Activated CD8-positive, alpha-beta T cell treated with anti-CD3 and anti-CD28 coated beads, Interleukin-2, amount 10 ng/mL, durations not matched to agents 7 days and 5 days (primary cell): ENCODE measurements around the gene TRPC4AP. TPM values are rescaled to one million over a fixed set of nuclear protein-coding genes. Genes with fewer than 3 reads are reported as not detected.

Experiments used
- ATAC-seq: fragments of 150-1000 bp; cut with Tn5 transposase; one replicate; pipeline ENCODE4 v1.10.0; 2021; ENCODE audit warnings: moderate library complexity
- CTCF ChIA-PET: fragments of 350-600 bp; sonication (Branson Sonifier 250); formaldehyde crosslinking; loops from one replicate; lab custom pipeline; 2021; ENCODE audit warnings: antibody characterized with exemption; lab: Charles Lee
- POLR2A ChIA-PET: fragments of 350-600 bp; sonication (Branson Sonifier 250); formaldehyde crosslinking; loops from one replicate; lab custom pipeline; 2021; ENCODE audit warnings: antibody characterized with exemption; lab: Charles Lee
- DNase-seq: peaks from one replicate; pipeline ENCODE4 v3.0.0-alpha.2; 2020
- H3K27ac Mint-ChIP-seq: one replicate; pipeline ENCODE4 v1.8.0; 2021; ENCODE audit warnings: mild to moderate bottlenecking, mixed read lengths
- H3K27me3 Mint-ChIP-seq: one replicate; pipeline ENCODE4 v1.8.0; 2021; ENCODE audit warnings: low read depth, mixed read lengths
- H3K36me3 Mint-ChIP-seq: one replicate; pipeline ENCODE4 v1.8.0; 2021; ENCODE audit warnings: low read depth, mixed read lengths
- H3K4me1 Mint-ChIP-seq: one replicate; pipeline ENCODE4 v1.8.0; 2021; ENCODE audit warnings: low read depth, mixed read lengths
- H3K4me3 Mint-ChIP-seq: one replicate; pipeline ENCODE4 v1.8.0; 2021; ENCODE audit warnings: mild to moderate bottlenecking, mixed read lengths
- H3K9me3 Mint-ChIP-seq: one replicate; pipeline ENCODE4 v1.8.0; 2022; ENCODE audit warnings: mixed read lengths; ENCODE audit not compliant: insufficient read depth
- microRNA-seq: library from miRNA; unstranded; fragments of <30 nt; microRNA quantifications from one replicate; pipeline ENCODE4 v1.2.0, GENCODE V29; 2022
- total RNA-seq, 2 experiments: library from RNA; stranded (reverse); gene quantifications; one replicate each; pipeline ENCODE4 v1.2.3, GENCODE V29; 2021

TRPC4AP gene
- total RNA-seq, 2 experiments from 2014 or later: 43.2 to 44.6 TPM

DNA sequence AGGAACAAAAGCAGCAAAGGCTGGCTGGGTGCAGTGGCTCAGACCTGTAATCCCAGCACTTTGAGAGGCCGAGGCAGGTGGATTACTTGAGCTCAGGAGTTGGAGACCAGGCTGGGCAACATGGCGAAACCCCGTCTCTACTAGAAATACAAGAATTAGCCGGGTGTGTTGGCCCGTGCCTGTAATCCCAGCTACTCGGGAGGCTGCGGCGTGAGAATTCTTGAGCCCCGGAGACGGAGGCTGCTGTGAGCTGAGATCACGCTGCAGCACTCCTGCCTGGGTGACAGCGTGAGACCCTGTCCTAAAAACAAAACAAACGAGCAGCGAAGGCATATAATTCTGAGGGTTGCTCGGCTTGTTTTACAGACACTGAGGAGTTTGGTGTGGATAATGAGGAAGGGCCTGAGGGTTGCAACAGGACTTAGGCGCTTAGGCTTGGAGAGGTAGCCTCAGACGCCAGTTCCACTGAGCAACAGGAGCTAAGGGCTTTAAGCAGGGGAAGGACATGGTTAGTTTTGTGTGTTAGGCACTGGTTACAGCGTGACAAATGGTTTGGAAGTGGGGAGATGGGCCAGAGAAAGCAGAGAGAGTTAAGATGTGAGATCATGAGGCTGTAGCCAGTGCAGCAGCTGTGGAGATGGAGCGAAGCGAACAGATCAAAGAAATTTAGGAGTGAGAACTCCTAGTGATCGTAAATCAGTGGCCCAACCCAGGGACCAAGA lies 135.7 kb downstream of the TRPC4AP start:
- POLR2A ChIA-PET: interaction anchor here (1.0 kb wide), 1 partner anchor 10 kb away, joined by 3 read pairs; no protein-coding TSS in a partner anchor
- H3K27ac Mint-ChIP-seq: peak overlapping the region; percentile 93

DNA sequence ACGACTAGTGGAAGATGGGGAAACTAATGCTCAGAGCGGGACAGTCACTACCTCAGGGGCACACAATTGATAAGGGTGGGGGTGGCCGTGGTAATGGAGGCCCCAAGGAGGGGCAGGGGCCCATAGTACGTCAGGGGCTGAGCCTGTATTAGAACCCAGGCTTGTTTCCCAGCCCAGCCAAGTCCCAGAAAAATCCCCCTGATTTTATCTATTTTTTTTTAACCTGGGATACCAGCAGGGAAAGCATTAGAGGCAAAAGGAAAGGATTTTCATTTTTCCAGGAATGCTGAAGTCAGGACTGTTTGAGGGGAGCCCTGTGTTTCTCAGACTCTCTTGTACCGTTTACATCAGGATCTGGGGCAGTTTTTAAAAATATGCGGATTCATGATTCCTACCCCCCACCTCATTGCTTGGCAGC lies 136.6 kb downstream of the TRPC4AP start:
- DNase-seq (no peak), ATAC-seq (no peak)
- ChIA-PET CTCF (interaction anchor here (0.6 to 5.9 kb wide), 10 partner anchors 10 to 472 kb away, joined by 3 to 129 read pairs (median 3); partner anchors contain the start of genes ACSS2 and GGT7), POLR2A (interaction anchor here (0.6 to 1.5 kb wide), 3 partner anchors 80 to 83 kb away, joined by 5 to 7 read pairs (median 6); partner anchors contain the start of genes ACSS2 and GGT7)
- H3K36me3 Mint-ChIP-seq: peaks cover 8% of the 10 kb centered on the region
- peaks cover 29% of the 10 kb centered on the region for H3K4me1 Mint-ChIP-seq
- no peaks in the 10 kb centered on the region for H3K27me3 Mint-ChIP-seq
- peak overlapping the region; percentile 98 for H3K4me3 Mint-ChIP-seq
- peak overlapping the region; percentile 93 for H3K27ac Mint-ChIP-seq
- no peaks in the 10 kb centered on the region for H3K9me3 Mint-ChIP-seq

More for the DNA sequence above, 135.7 kb downstream of the TRPC4AP start:
- H3K27me3 Mint-ChIP-seq: no peaks in the 10 kb centered on the region
- H3K4me3 Mint-ChIP-seq: no peak overlapping the region
- H3K4me1 Mint-ChIP-seq: peaks cover 29% of the 10 kb centered on the region
- CTCF ChIA-PET: interaction anchor here (0.7 to 5.9 kb wide), 6 partner anchors 52 to 139 kb away, joined by 3 to 129 read pairs (median 4); partner anchors contain the start of genes ACSS2 and GGT7
- no peaks in the 10 kb centered on the region for H3K9me3 Mint-ChIP-seq
- H3K36me3 Mint-ChIP-seq: peaks cover 4% of the 10 kb centered on the region
- DNase-seq (no peak), ATAC-seq (no peak)

DNA sequence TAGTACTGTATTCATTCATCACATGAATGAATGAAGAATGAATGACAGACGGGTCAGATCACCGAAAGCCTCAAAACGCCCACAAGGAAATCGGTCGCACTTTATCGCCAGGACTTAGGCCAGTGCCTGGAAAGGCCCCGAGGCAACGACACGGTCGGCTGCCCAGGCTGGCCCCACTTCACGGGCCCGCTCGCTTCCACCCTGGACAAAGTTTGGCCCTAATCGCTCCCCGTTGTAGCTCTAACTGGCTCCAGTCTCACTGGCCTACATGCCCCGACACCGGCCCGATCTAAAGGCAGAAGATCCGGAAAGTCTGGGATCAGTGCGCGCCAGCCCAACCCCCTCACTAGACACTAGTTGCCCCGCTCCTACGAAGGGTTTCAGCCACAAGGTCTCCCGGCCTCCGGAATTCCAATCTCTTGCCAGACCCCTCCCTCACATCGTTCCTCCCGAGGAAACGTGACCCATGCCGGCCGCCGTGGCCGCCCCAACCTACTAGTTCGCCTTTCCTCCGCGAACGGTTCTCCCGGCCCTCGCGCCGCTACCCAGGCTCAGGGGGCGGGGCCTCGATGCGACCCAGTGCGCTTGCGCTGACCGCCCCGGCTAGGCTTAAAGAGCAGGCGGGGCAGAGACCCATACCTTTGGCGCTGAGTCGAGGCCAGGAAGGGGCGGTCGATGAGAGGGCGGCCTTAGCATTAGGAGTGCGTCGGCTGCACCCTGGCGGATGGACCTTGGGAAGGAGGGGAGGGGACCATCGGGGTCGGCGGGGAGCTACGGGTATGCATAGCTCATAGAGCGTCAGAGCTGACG lies 137.2 kb downstream of the TRPC4AP start, which contains the start of the genes GSS and MYH7B:
Gene GSS (minus strand): TSS at position 576 of the 810 bp plus-strand sequence. CDS start 3,954 bp downstream, outside the sequence.
Gene MYH7B (plus strand): TSS at position 638 of the 810 bp plus-strand sequence. CDS start 22,138 bp downstream, outside the sequence.
- Mint-ChIP-seq H3K4me3 (peak within 1 kb of the TSS; percentile 98), H3K36me3 (peaks cover 8% of the 10 kb centered on the region), H3K9me3 (no peaks in the 10 kb centered on the region), H3K27me3 (no peaks in the 10 kb centered on the region), H3K27ac (peak within 1 kb of the TSS; percentile 93), H3K4me1 (peaks cover 27% of the 10 kb centered on the region)
- peak; percentile 97 for DNase-seq
- ChIA-PET POLR2A (interaction anchor here (0.6 to 1.5 kb wide), 4 partner anchors 12 to 83 kb away, joined by 3 to 7 read pairs (median 6); partner anchors contain the start of genes ACSS2 and GGT7), CTCF (interaction anchor here (0.6 to 5.9 kb wide), 10 partner anchors 9 to 473 kb away, joined by 3 to 129 read pairs (median 3); partner anchors contain the start of genes ACSS2 and GGT7)
- peak; percentile 98 for ATAC-seq

GRCh38 chr20:34954904-34955230 lies 137.7 kb downstream of the TRPC4AP start:
- ChIA-PET POLR2A (interaction anchor here (1.0 to 1.5 kb wide), 3 partner anchors 12 to 81 kb away, joined by 3 to 7 read pairs (median 6); partner anchors contain the start of gene ACSS2), CTCF (interaction anchor here (1.0 to 5.9 kb wide), 3 partner anchors 11 to 80 kb away, joined by 3 to 129 read pairs (median 4); partner anchors contain the start of genes ACSS2 and GGT7)
- Mint-ChIP-seq H3K27ac (peak overlapping the region; percentile 93), H3K4me3 (peak overlapping the region; percentile 98), H3K27me3 (no peaks in the 10 kb centered on the region), H3K36me3 (peaks cover 12% of the 10 kb centered on the region), H3K9me3 (no peaks in the 10 kb centered on the region), H3K4me1 (peaks cover 27% of the 10 kb centered on the region)
- ATAC-seq (no peak), DNase-seq (no peak)

DNA sequence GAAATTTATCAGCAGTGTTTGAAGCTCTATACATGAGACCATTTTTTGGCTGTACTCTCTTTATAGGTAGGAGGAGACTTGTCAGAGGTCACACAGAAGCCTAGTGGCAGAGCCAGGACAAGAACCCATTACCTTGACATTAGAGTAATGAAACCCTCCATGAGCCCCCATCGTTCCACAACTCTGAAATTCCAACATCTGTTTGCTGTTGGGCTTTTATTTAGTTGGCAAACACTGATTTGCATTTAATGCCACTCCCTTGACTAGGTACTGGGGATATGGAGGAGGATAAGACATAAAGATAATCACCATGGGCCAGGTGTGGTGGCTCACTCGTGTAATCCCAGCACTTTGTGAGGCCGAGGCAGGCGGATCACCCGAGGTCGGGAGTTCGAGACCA lies 138.6 kb downstream of the TRPC4AP start:
- H3K27me3 Mint-ChIP-seq: no peaks in the 10 kb centered on the region
- H3K9me3 Mint-ChIP-seq: no peaks in the 10 kb centered on the region
- ATAC-seq: no peak
- H3K4me3 Mint-ChIP-seq: peak overlapping the region; percentile 24
- peaks cover 19% of the 10 kb centered on the region for H3K36me3 Mint-ChIP-seq
- CTCF ChIA-PET: interaction anchor here (6.9 kb wide), 1 partner anchor 79 kb away, joined by 32 read pairs; the partner anchor contains the start of genes ACSS2 and GGT7
- H3K27ac Mint-ChIP-seq: no peak overlapping the region
- no peak for DNase-seq
- POLR2A ChIA-PET: no interaction called here
- H3K4me1 Mint-ChIP-seq: peaks cover 27% of the 10 kb centered on the region

GRCh38 chr20:34952671-34953070 lies 139.9 kb downstream of the TRPC4AP start:
- ChIA-PET CTCF (interaction anchor here (1.3 to 6.9 kb wide), 2 partner anchors 10 to 78 kb away, joined by 4 to 32 read pairs; partner anchors contain the start of genes ACSS2 and GGT7), POLR2A (no interaction called here)
- no peak for ATAC-seq
- Mint-ChIP-seq H3K27me3 (no peaks in the 10 kb centered on the region), H3K36me3 (peaks cover 23% of the 10 kb centered on the region), H3K4me1 (peaks cover 27% of the 10 kb centered on the region), H3K4me3 (no peak overlapping the region), H3K9me3 (no peaks in the 10 kb centered on the region), H3K27ac (no peak overlapping the region)
- DNase-seq: no peak

Small RNA genes lying within 50 kb of the gene (microRNA-seq; reads per million reads assigned to microRNA genes)
- gene MIR499A (not detected), gene MIR499B (not detected)

Other genes starting within 250 kb of the TRPC4AP start
- gene GGT7, start 220.0 kb downstream of the TRPC4AP start, total RNA-seq: 1 to 10 TPM; 5.2 to 6.0 TPM
- 10 to 100 TPM; 24.0 to 25.5 TPM for gene ACSS2, start 216.2 kb downstream of the TRPC4AP start, total RNA-seq
- gene GSS, start 137.0 kb downstream of the TRPC4AP start, total RNA-seq: 10 to 100 TPM; 55.1 to 55.6 TPM
- gene MYH7B, start 136.9 kb downstream of the TRPC4AP start, total RNA-seq: under 1 TPM; 0.13 to 0.26 TPM
- 10 to 100 TPM; 19.5 to 19.6 TPM for gene EDEM2, start 54.5 kb upstream of the TRPC4AP start, total RNA-seq
- 1 to 10 TPM; 1.2 to 1.3 TPM for gene PROCR, start 79.3 kb upstream of the TRPC4AP start, total RNA-seq
- gene MMP24, start 133.9 kb upstream of the TRPC4AP start, total RNA-seq: not detected
- 10 to 100 TPM; 42.0 to 43.1 TPM for gene MMP24OS, start 185.3 kb upstream of the TRPC4AP start, total RNA-seq
- gene EIF6, start 192.0 kb upstream of the TRPC4AP start, total RNA-seq: 100 to 1,000 TPM; 104 to 109 TPM
- gene FAM83C, start 199.6 kb upstream of the TRPC4AP start, total RNA-seq: not detected